Nephron progenitor cell (in vitro differentiated cells): Measurements from ENCODE around the gene KIF2C.
A peak's percentile ranks its signal among the peaks of the same experiment; 100 is the strongest.

Source experiments
- DNase-seq: peaks from one replicate; pipeline ENCODE4 v3.0.0; 2021
- H3K27ac Mint-ChIP-seq: 2 replicates; pipeline ENCODE4 v1.8.0; 2021; ENCODE audit warnings: mild to moderate bottlenecking, moderate library complexity, mixed read lengths
- H3K27me3 Mint-ChIP-seq: 2 replicates; pipeline ENCODE4 v1.8.0; 2021; ENCODE audit warnings: mild to moderate bottlenecking, low read depth, mixed read lengths; ENCODE audit not compliant: poor library complexity
- H3K36me3 Mint-ChIP-seq: 2 replicates; pipeline ENCODE4 v1.8.0; 2021; ENCODE audit warnings: low read depth, mixed read lengths
- H3K4me1 Mint-ChIP-seq: 2 replicates; pipeline ENCODE4 v1.8.0; 2021; ENCODE audit warnings: mixed read lengths
- H3K4me3 Mint-ChIP-seq: 2 replicates; pipeline ENCODE4 v1.8.0; 2021; ENCODE audit warnings: mild to moderate bottlenecking, moderate library complexity, mixed read lengths
- H3K9me3 Mint-ChIP-seq: 2 replicates; pipeline ENCODE4 v1.8.0; 2021; ENCODE audit warnings: mild to moderate bottlenecking, moderate library complexity, mixed read lengths
- CTCF ChIP-seq: fragments of 200-600 bp; sonication (generic); IDR thresholded peaks from 2 replicates; pipeline ENCODE4 v1.5.0; 2021; ENCODE audit warnings: antibody characterized with exemption

Gene KIF2C

GRCh38 chr1:44714532-44714931 is 25.1 kb upstream of the KIF2C start:
- H3K4me3 Mint-ChIP-seq, result no peak overlapping the region
- peaks cover 5% of the 10 kb centered on the region for H3K36me3 Mint-ChIP-seq
- H3K4me1 Mint-ChIP-seq, result peaks cover 30% of the 10 kb centered on the region
- no peak overlapping the region for H3K27ac Mint-ChIP-seq
- DNase-seq, result no peak
- H3K27me3 Mint-ChIP-seq, result peaks cover 10% of the 10 kb centered on the region
- peaks cover 5% of the 10 kb centered on the region for H3K9me3 Mint-ChIP-seq
- no peak for TF ChIP-seq CTCF

- Mint-ChIP-seq H3K4me3 (no peak overlapping the region), H3K4me1 (peaks cover 30% of the 10 kb centered on the region), H3K27me3 (peaks cover 10% of the 10 kb centered on the region), H3K9me3 (peaks cover 5% of the 10 kb centered on the region), H3K27ac (no peak overlapping the region), H3K36me3 (peaks cover 5% of the 10 kb centered on the region)
- TF ChIP-seq CTCF, result peak; percentile 94
- DNase-seq, result peak; percentile 69
These were observed 24.6 kb upstream of the KIF2C start for GRCh38 chr1:44714944-44715571.

- Mint-ChIP-seq H3K27ac (no peak overlapping the region), H3K27me3 (peaks cover 7% of the 10 kb centered on the region), H3K4me3 (no peak overlapping the region), H3K36me3 (no peaks in the 10 kb centered on the region), H3K4me1 (peaks cover 42% of the 10 kb centered on the region), H3K9me3 (no peaks in the 10 kb centered on the region)
- no peak for TF ChIP-seq CTCF
- DNase-seq, result no peak
These were observed 22.5 kb upstream of the KIF2C start for GRCh38 chr1:44717156-44717555.

- no peaks in the 10 kb centered on the region for H3K36me3 Mint-ChIP-seq
- no peak for DNase-seq
- peaks cover 7% of the 10 kb centered on the region for H3K27me3 Mint-ChIP-seq
- H3K4me1 Mint-ChIP-seq, result peaks cover 42% of the 10 kb centered on the region
- H3K9me3 Mint-ChIP-seq, result no peaks in the 10 kb centered on the region
- no peak overlapping the region for H3K4me3 Mint-ChIP-seq
- no peak for TF ChIP-seq CTCF
- H3K27ac Mint-ChIP-seq, result no peak overlapping the region
These were observed 22.0 kb upstream of the KIF2C start for GRCh38 chr1:44717653-44718052.

GRCh38 chr1:44718091-44718490 is 21.5 kb upstream of the KIF2C start:
- TF ChIP-seq CTCF, result no peak
- no peak for DNase-seq
- peaks cover 46% of the 10 kb centered on the region for H3K4me1 Mint-ChIP-seq
- H3K27me3 Mint-ChIP-seq, result peaks cover 7% of the 10 kb centered on the region
- no peaks in the 10 kb centered on the region for H3K9me3 Mint-ChIP-seq
- no peak overlapping the region for H3K27ac Mint-ChIP-seq
- no peaks in the 10 kb centered on the region for H3K36me3 Mint-ChIP-seq
- H3K4me3 Mint-ChIP-seq, result no peak overlapping the region

GRCh38 chr1:44719318-44719717 is 20.3 kb upstream of the KIF2C start:
- H3K4me3 Mint-ChIP-seq, result no peak overlapping the region
- no peaks in the 10 kb centered on the region for H3K9me3 Mint-ChIP-seq
- H3K36me3 Mint-ChIP-seq, result no peaks in the 10 kb centered on the region
- peaks cover 47% of the 10 kb centered on the region for H3K4me1 Mint-ChIP-seq
- H3K27me3 Mint-ChIP-seq, result peaks cover 7% of the 10 kb centered on the region
- H3K27ac Mint-ChIP-seq, result no peak overlapping the region
- no peak for DNase-seq
- TF ChIP-seq CTCF, result no peak
